Measurements from ENCODE around the gene C10orf105. TPM values are rescaled to one million over a fixed set of nuclear protein-coding genes. Genes with fewer than 3 reads are reported as not detected.

Gene C10orf105, protein sequence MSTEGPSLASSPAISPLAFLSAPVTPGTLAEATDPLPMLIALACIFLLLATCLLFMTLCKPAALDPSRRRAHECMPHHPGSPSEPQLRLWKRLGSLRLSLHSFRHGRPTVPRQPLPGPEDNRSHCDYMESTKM
- not detected in 2 replicates for total RNA-seq

DNA sequence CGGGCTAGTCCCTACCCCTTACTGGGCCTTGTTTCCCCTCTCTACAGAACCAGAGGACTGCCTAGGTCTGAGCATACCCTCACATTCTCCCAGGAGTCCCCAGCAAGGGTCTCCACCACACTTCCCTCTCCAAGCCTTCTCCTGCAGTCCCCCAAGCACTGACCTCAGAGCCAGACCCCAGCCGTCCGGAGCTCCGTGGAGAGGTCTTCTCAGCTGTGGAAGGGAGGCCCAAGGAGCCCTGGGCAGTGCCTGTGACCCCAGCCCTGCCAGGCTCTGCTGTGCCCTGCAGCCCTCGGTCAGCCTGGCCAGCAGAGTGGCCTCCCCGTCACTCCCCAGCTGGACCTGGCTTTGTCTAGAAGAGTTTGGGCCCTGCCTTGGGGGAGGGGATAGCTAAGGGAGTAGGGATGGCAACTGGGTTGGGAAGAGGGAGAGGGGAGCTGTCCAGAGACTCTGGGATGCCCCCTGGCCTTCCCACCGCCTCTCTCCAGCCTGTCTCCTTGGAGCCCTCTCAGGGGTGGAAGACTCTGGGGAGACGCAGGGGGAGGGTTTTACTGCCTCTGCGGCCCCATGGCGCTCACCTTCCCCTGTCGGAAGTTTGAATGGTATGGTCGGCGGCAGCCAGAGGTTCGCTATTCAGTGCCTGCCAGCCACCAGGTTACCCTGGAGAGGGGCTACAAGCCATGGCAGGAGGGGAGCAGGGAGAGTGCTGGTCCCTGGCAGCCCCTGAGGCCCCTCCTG is at the start of gene C10orf105:
Gene C10orf105 (minus strand): TSS at position 315 of the 738 bp plus-strand sequence. CDS start 3,441 bp downstream, outside the sequence.

Other genes with a start within 250 kb of the C10orf105 start
- gene VSIR, start 53.7 kb upstream of the C10orf105 start, total RNA-seq: 9.8 and 9.9 TPM in 2 replicates
- gene PSAP, start 131.5 kb upstream of the C10orf105 start, total RNA-seq: 1,086 and 2,780 TPM in 2 replicates
- gene CHST3, start 244.6 kb upstream of the C10orf105 start, total RNA-seq: 18.8 and 55.2 TPM in 2 replicates